Measurements from ENCODE around the gene PAPSS1. TPM values are rescaled to one million over a fixed set of nuclear protein-coding genes. Genes with fewer than 3 reads are reported as not detected.

The PAPSS1 gene
- total and polyA plus RNA-seq, 2 donors from 2014 or later = 28.1 to 47.7 TPM

DNA sequence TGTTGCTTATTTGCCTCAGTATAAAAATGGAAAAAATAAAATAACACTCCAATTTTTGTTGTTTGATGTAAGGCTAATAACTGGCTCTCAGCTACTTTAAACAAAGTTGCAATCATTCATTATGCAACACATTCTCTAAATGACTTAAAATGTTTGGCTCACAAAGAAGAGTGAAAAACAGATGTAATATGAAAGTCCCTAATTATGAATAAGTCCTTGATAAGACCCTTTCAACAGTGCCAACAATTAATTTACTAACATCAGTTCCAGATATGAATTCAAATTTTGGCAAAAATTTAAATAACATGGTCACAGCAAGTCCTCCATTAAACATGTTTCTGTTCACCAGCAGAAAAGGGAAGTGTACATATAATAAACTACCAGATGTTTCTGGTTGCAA lies 69.8 kb downstream of the PAPSS1 start:
- intact Hi-C loops (cut with DNase I) = no loop called here
- H3K36me3 ChIP-seq (ENCODE audit: control insufficient read depth in 2 of 3, insufficient read depth in 3 of 3, low read length in 3 of 3) = peaks cover 0 to 10% (median 7%) of the 10 kb centered on the region in 3 donors

GRCh38 chr4:107648178-107648991 lies 71.6 kb downstream of the PAPSS1 start:
- H3K9me3 ChIP-seq (ENCODE audit: control insufficient read depth in 2 of 3, insufficient read depth in 1 of 3, low read length in 3 of 3) = no peaks in the 10 kb centered on the region
- H3K9ac ChIP-seq (ENCODE audit: low read length in 3 of 3) = no peak overlapping the region
- H3K4me1 ChIP-seq (ENCODE audit: control insufficient read depth in 2 of 3, insufficient read depth in 2 of 3, low read depth in 1 of 3, low read length in 3 of 3) = no peaks in the 10 kb centered on the region
- TF ChIP-seq CTCF (IDR thresholded peaks at IDR 0.05; ENCODE audit: borderline replicate concordance, extremely low read depth, insufficient read depth) = no peak
- H3K36me3 ChIP-seq (ENCODE audit: control insufficient read depth in 2 of 3, insufficient read depth in 3 of 3, low read length in 3 of 3) = peaks cover 5 to 10% (median 7%) of the 10 kb centered on the region in 3 donors
- DNase-seq (no peak), FAIRE-seq (no peak)
- no peak overlapping the region for H3K27ac ChIP-seq (ENCODE audit: low read depth in 2 of 2, low read length in 2 of 2)
- no peak overlapping the region for H3K4me3 ChIP-seq (ENCODE audit: low read length in 3 of 3)
- intact Hi-C loops (cut with DNase I) = no loop called here
- no peaks in the 10 kb centered on the region for H3K27me3 ChIP-seq (ENCODE audit: control insufficient read depth, insufficient read depth, low read length)

More for the DNA sequence above, 69.8 kb downstream of the PAPSS1 start:
- no peak for FAIRE-seq
- no peak for DNase-seq
- Histone ChIP-seq H3K4me1 (ENCODE audit: control insufficient read depth in 2 of 3, insufficient read depth in 2 of 3, low read depth in 1 of 3, low read length in 3 of 3) (no peaks in the 10 kb centered on the region), H3K27me3 (ENCODE audit: control insufficient read depth, insufficient read depth, low read length) (no peaks in the 10 kb centered on the region), H3K9ac (ENCODE audit: low read length in 3 of 3) (no peak overlapping the region), H3K9me3 (ENCODE audit: control insufficient read depth in 2 of 3, insufficient read depth in 1 of 3, low read length in 3 of 3) (no peaks in the 10 kb centered on the region), H3K4me3 (ENCODE audit: low read length in 3 of 3) (no peak overlapping the region), H3K27ac (ENCODE audit: low read depth in 2 of 2, low read length in 2 of 2) (no peak overlapping the region)
- no peak for TF ChIP-seq CTCF (IDR thresholded peaks at IDR 0.05; ENCODE audit: borderline replicate concordance, extremely low read depth, insufficient read depth)

DNA sequence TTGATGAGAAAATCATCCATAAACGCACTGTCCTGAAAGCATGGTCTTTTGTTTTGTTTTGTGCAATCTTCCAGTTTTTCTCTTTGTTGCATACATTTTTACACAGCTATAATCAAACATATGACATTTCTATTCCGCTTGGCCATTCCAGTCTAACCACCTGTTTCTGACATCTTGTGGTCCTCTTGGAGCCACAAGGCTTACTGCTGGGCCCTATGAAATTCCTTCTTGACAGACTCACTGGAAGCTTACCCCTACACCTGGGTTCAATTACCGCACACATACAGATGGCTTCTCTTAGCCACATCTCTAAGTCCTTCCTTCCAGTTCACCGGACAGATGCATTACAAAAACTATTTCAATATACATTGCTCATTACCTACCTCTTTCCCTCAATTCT lies 72.4 kb downstream of the PAPSS1 start:
- TF ChIP-seq CTCF (IDR thresholded peaks at IDR 0.05; ENCODE audit: borderline replicate concordance, extremely low read depth, insufficient read depth) = no peak
- Histone ChIP-seq H3K27ac (ENCODE audit: low read depth in 2 of 2, low read length in 2 of 2) (no peak overlapping the region), H3K4me3 (ENCODE audit: low read length in 3 of 3) (no peak overlapping the region), H3K9ac (ENCODE audit: low read length in 3 of 3) (no peak overlapping the region), H3K27me3 (ENCODE audit: control insufficient read depth, insufficient read depth, low read length) (no peaks in the 10 kb centered on the region), H3K36me3 (ENCODE audit: control insufficient read depth in 2 of 3, insufficient read depth in 3 of 3, low read length in 3 of 3) (peaks cover 3 to 10% (median 5%) of the 10 kb centered on the region in 3 donors), H3K9me3 (ENCODE audit: control insufficient read depth in 2 of 3, insufficient read depth in 1 of 3, low read length in 3 of 3) (no peaks in the 10 kb centered on the region), H3K4me1 (ENCODE audit: control insufficient read depth in 2 of 3, insufficient read depth in 2 of 3, low read depth in 1 of 3, low read length in 3 of 3) (no peaks in the 10 kb centered on the region)
- FAIRE-seq (no peak), DNase-seq (no peak)
- intact Hi-C loops (cut with DNase I) = no loop called here

All from kidney (tissue), 14 donors.